Measurements from ENCODE around the gene MYCN. TPM values are rescaled to one million over a fixed set of nuclear protein-coding genes. Genes with fewer than 3 reads are reported as not detected.

MYCN gene
- total RNA-seq, 2 experiments from 2014 or later: not detected

DNA sequence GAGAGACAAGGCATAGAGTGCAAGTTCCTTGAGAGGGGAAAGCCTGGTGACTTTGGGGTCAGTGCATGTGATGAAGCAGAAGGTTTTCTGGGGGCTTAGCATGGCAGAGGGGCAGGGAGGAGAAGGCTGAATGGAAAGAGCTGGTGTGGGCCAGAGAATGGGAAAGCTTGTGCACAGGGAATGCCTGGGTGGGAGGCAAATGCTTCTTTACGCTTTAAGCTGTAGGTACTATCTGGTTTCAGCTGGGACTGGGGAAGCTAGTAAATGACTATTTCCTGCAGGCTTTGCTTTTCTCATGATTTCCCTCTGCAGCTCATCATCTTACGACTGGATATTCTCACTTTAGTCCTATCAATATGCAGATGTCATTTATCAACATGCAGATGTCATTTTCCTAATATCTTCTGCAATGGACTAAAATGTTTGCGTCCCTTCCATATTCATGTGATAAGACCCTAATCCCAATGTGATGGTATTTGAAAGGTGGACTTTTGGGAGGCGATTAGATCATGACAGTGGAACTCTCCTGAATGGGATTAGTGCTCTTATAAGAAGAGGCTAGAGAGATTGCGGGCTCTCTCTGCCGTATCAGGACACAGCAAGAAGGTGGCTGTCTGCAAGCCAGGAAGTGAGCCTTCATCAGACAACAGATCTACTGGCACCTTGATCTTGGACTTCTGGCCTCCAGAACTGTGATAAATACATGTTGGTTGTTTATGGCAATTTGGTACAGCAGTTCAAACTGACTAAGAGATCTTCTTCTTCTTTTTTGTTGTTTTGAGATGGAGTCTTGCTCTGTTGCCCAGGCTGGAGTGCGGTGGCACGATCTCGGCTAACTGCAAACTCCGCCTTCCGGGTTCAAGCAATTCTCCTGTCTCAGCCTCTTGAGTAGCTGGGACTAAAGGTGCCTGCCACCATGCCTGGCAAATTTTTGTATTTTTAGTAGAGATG is 50.1 kb downstream of the MYCN start:
- ChIA-PET POLR2A (no interaction called here), CTCF (no interaction called here)

DNA sequence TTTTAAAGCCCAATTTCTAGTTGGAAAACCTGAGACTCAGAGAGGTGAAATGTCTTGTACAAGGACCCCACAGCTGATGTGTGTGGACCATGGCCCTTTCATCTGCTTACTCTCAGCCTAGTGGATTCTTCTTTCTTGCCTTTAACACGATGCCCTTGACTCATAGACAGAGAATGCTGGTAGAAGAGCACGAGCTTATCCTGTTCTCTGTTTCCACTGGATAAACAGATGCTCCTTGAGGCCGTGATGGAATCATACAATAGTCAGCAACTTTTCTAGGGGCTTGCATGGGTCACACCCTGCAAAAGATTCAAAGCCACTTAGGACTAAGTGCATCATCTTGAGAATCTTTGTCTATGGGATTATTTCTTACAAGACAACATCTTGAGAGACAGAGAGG is 50.9 kb downstream of the MYCN start:
- CTCF ChIA-PET: no interaction called here
- POLR2A ChIA-PET: no interaction called here

DNA sequence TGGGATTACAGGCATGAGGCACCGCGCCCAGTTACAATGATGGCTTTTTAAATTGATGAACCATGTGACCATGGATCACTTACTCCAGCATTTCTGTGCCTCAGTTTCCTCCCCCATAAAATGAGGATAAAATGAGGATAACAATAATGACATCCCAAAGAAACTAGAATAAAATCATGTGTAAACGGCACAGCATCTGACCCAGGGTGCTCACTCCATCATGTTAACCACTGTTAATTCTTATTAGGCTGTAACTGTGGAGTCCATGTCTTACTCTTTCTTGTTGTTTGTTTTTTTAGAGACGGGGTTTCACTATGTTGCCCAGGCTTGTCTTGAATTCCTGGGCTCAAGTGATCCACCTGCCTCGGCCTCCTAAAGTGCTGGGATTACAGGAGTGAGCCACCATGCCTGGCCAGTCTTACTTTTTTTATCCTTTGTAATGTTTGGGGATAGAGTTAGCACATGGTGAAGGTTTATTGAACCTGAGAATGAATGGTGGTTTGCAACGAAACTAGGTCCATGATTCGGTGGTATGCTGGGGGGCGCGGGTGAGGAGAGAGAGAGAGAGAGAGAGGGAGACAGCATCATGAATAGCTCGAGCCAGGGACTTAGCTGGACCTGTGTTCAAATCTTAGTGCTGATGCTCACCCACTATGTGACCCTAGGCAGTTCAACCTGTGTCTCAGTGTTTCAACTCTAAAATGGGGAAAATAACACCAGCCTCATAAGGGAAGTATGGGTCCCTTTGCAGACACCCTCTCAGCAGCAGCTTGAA is 52.3 kb downstream of the MYCN start:
- ChIA-PET POLR2A (no interaction called here), CTCF (no interaction called here)

DNA sequence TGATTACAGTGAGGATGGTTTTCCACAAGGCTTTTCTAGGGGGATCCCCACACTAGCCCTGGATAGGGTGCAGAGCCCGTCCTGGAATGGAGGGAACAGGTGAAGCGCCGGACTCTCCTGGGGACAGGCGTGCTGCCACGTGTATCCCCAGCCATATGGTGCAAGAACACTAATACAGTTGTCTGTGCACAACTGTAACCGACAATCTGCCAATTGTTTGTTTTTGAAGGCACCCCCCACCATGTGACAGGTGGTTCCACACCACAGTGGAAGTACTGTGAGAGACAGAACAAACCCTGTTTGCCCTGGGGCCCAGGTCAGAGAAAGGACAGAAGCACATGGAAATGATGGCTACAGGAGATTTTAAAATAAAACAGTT is 52.9 kb downstream of the MYCN start:
- POLR2A ChIA-PET: no interaction called here
- CTCF ChIA-PET: no interaction called here

DNA sequence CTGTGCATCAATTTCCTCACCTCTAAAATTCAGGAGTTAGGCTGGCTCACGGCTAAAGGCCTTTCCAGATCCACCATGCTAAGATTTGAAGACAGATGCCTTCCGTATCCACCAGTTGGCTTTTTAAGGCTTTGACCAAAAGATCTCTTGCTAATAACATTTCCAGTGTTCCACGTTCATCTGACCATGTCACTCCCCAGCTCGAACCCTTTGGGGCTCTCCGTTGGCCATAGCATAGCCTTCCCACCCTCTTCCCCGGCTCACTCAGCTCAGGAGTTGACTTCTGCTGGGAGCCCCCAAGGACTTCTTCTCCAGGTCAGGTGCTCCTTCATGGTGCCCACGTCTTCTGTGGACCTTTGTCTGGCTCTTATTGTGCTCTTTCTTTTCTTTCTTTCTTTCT is 53.3 kb downstream of the MYCN start:
- CTCF ChIA-PET: no interaction called here
- POLR2A ChIA-PET: no interaction called here

DNA sequence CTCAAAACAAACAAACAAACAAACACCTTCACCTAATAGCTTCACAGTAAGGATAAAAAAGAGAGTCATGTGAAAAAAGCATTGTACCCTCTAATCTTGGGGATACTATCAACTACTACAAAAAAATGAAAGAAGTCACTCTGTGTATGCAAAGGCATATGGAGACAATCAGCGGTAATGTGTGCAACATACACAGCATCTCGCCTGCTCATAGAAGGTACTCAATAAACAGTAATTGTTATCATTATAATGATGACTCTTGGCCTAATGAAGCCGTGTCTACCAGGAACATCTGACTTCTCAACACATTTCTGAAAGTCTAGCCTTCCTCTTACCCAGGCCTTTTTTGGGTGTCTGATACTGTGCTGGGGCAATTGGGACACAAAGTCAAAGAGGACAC is 55.3 kb downstream of the MYCN start:
- ChIA-PET POLR2A (no interaction called here), CTCF (no interaction called here)

Measured in activated CD8-positive, alpha-beta memory T cell treated with anti-CD3 and anti-CD28 coated beads for 36 hours (primary cell).